ENCODE measurements around the gene EDC4. TPM values are rescaled to one million over a fixed set of nuclear protein-coding genes. Genes with fewer than 3 reads are reported as not detected.

Gene EDC4
- total RNA-seq, 2 experiments from 2014 or later = 86.6 to 89.6 TPM

DNA sequence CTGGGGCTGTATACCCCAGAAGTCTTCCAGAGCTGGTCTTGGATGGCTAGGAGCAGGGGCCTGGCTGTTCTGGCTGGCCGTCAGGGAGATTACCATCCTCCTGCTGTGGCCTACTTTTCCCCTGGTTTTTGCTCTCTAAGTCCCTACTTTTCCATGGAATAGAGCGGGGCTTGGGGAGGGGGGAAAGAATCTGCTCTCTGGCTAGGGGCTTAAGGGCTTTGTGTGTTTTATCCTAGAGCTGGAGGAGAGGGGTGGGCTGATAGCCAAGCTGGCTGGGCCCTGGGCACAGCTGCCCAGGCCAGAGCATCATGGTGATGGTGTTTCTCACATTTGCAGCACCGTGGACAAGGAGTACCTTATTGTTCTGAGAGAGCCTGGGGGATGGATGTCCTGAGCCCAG is 15.5 kb downstream of the EDC4 start:
- Histone ChIP-seq H3K4me1 (ENCODE audit: insufficient read depth, low read length, poor library complexity, severe bottlenecking) (peaks cover 6% of the 10 kb centered on the region), H3K4me3 (ENCODE audit: low read depth, low read length, poor library complexity, severe bottlenecking) (no peak overlapping the region), H4K20me1 (ENCODE audit: insufficient read depth, low read length) (no peaks in the 10 kb centered on the region), H3K79me2 (ENCODE audit: insufficient read depth, low read depth, low read length) (peaks cover 2% of the 10 kb centered on the region; the same call in 1 of the 2 replicates), H3K36me3 (ENCODE audit: insufficient read depth, low read length) (peaks cover 25% of the 10 kb centered on the region; the same call in 1 of the 2 replicates), H3K27ac (ENCODE audit: low read depth, low read length, poor library complexity, severe bottlenecking) (no peak overlapping the region), H2AFZ (ENCODE audit: low read length) (no peak overlapping the region), H3K9me2 (ENCODE audit: insufficient read depth, low read length) (no peaks in the 10 kb centered on the region), H3K4me2 (ENCODE audit: low read length) (no peak overlapping the region), H3K9me3 (ENCODE audit: low read length) (no peaks in the 10 kb centered on the region)
- CTCF ChIA-PET (ENCODE audit: unreplicated experiment) = no interaction called here
- no TSS peak for BruUV-seq (replicated peaks)
- TF ChIP-seq, protein P1, sequence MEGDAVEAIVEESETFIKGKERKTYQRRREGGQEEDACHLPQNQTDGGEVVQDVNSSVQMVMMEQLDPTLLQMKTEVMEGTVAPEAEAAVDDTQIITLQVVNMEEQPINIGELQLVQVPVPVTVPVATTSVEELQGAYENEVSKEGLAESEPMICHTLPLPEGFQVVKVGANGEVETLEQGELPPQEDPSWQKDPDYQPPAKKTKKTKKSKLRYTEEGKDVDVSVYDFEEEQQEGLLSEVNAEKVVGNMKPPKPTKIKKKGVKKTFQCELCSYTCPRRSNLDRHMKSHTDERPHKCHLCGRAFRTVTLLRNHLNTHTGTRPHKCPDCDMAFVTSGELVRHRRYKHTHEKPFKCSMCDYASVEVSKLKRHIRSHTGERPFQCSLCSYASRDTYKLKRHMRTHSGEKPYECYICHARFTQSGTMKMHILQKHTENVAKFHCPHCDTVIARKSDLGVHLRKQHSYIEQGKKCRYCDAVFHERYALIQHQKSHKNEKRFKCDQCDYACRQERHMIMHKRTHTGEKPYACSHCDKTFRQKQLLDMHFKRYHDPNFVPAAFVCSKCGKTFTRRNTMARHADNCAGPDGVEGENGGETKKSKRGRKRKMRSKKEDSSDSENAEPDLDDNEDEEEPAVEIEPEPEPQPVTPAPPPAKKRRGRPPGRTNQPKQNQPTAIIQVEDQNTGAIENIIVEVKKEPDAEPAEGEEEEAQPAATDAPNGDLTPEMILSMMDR (conservative IDR thresholded peaks at IDR 0.05; ENCODE audit: low read length) = no peak
- no peak for TF ChIP-seq EZH2phosphoT487 (IDR thresholded peaks at IDR 0.05; ENCODE audit: borderline replicate concordance, low read depth, low read length)
- POLR2A ChIA-PET = no interaction called here
- no peak for DNase-seq (ENCODE audit: low spot score)
- intact Hi-C loops (cut with micrococcal nuclease; ENCODE audit: unreplicated experiment) = no loop called here

DNA sequence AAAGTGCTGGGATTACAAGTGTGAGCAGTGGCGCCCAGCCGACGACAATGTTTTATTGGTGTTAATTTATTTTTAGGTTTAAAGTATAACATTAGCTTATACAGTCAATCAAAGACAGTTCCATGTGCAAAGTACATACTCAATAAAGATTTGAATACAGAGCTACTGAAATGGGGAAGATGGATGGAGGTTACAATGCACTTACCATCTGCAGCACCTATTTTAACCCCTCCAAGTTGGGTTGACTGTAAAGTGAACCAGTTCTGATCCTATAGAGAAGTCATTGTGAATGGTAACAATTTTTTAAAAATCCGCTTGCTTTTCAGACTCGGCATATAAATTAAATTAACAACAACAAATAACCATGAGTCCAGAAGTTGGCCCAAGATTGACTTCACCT is 19.5 kb downstream of the EDC4 start:
- H3K9me3 ChIP-seq (ENCODE audit: low read length) = no peaks in the 10 kb centered on the region
- H3K4me3 ChIP-seq (ENCODE audit: low read depth, low read length, poor library complexity, severe bottlenecking) = peak overlapping the region; percentile 99
- no peaks in the 10 kb centered on the region for H3K9me2 ChIP-seq (ENCODE audit: insufficient read depth, low read length)
- TF ChIP-seq, protein P1 (conservative IDR thresholded peaks at IDR 0.05; ENCODE audit: low read length) = no peak
- no peak for TF ChIP-seq EZH2phosphoT487 (IDR thresholded peaks at IDR 0.05; ENCODE audit: borderline replicate concordance, low read depth, low read length)
- POLR2A ChIA-PET = no interaction called here
- intact Hi-C loops (cut with micrococcal nuclease; ENCODE audit: unreplicated experiment) = no loop called here
- peaks cover 15% of the 10 kb centered on the region for H3K4me1 ChIP-seq (ENCODE audit: insufficient read depth, low read length, poor library complexity, severe bottlenecking)
- no peaks in the 10 kb centered on the region for H4K20me1 ChIP-seq (ENCODE audit: insufficient read depth, low read length)
- DNase-seq (ENCODE audit: low spot score) = no peak
- BruUV-seq (replicated peaks) = TSS peak; percentile 95
- H3K79me2 ChIP-seq (ENCODE audit: insufficient read depth, low read depth, low read length) = peaks cover 15% of the 10 kb centered on the region; the same call in 1 of the 2 replicates
- H3K27ac ChIP-seq (ENCODE audit: low read depth, low read length, poor library complexity, severe bottlenecking) = no peak overlapping the region
- no peaks in the 10 kb centered on the region for H3K36me3 ChIP-seq (ENCODE audit: insufficient read depth, low read length)
- H2AFZ ChIP-seq (ENCODE audit: low read length) = peak overlapping the region; percentile 97
- peak overlapping the region; percentile 82 for H3K4me2 ChIP-seq (ENCODE audit: low read length)
- CTCF ChIA-PET (ENCODE audit: unreplicated experiment) = interaction anchor here (0.6 kb wide), 1 partner anchor 69 kb away, joined by 3 read pairs; no protein-coding TSS in a partner anchor

DNA sequence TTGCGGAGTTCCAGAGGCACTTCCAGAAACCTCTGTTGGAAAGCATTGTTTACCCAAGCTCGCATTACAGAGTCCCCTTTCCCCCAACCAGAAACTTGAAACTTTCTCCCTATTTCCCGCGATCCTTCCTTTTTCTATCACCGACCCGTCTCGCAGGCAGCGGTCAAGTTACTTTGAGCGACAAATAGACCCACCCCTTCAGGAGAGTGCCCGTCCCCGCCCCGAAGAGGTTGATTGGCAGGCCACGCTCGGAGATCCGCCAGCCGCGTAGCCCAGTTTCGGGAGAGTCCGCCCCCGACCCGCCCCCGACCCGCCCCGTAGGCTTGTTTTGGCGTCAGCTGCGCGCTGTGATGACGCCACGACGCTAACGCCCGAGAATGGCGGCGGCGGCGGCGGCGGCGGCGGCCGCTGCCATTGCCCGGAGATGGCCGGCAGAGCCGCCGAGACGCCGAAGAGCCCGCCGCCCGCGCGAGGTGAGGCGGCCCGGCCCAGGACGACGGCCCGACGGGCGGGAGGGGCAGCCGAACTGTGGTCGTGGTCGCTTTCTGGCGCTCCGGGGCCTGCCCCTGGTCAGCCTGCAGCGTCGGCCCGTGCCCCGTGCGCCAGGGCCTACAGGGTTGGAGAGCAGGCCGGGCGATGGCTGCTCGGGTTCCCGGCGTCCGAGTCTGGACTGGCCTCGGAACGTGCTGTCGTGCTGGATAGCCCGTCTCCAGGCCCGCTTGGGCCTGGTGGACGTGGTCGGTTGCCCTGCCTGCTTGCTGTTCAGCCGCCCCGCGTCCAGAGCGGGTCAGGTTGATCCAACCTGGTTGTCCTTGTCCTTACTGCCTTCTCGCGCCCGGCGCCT is 20.3 kb downstream of the EDC4 start, which contains the start of gene PSKH1:
TSS of gene PSKH1 (plus strand) at position 356 of the 844 bp plus-strand sequence. CDS start 15,496 bp downstream, outside the sequence.
- no peaks in the 10 kb centered on the region for H3K9me2 ChIP-seq (ENCODE audit: insufficient read depth, low read length)
- peak within 1 kb of the TSS; percentile 99 for H3K4me3 ChIP-seq (ENCODE audit: low read depth, low read length, poor library complexity, severe bottlenecking)
- H2AFZ ChIP-seq (ENCODE audit: low read length) = peak within 1 kb of the TSS; percentile 97
- CTCF ChIA-PET (ENCODE audit: unreplicated experiment) = interaction anchor here (0.6 kb wide), 1 partner anchor 69 kb away, joined by 3 read pairs; no protein-coding TSS in a partner anchor
- H3K9me3 ChIP-seq (ENCODE audit: low read length) = no peaks in the 10 kb centered on the region
- H3K36me3 ChIP-seq (ENCODE audit: insufficient read depth, low read length) = no peaks in the 10 kb centered on the region
- H4K20me1 ChIP-seq (ENCODE audit: insufficient read depth, low read length) = no peaks in the 10 kb centered on the region
- BruUV-seq (replicated peaks) = no TSS peak
- H3K4me1 ChIP-seq (ENCODE audit: insufficient read depth, low read length, poor library complexity, severe bottlenecking) = peaks cover 15% of the 10 kb centered on the region
- POLR2A ChIA-PET = interaction anchor here (1.0 to 1.5 kb wide), 2 partner anchors 129 to 169 kb away, joined by 3 read pairs; partner anchors contain the start of genes DDX28 and DUS2
- peaks cover 15% of the 10 kb centered on the region; the same call in 1 of the 2 replicates for H3K79me2 ChIP-seq (ENCODE audit: insufficient read depth, low read depth, low read length)
- TF ChIP-seq EZH2phosphoT487 (IDR thresholded peaks at IDR 0.05; ENCODE audit: borderline replicate concordance, low read depth, low read length) = no peak
- TF ChIP-seq, protein P1 (conservative IDR thresholded peaks at IDR 0.05; ENCODE audit: low read length) = no peak
- DNase-seq (ENCODE audit: low spot score) = peak; percentile 96
- peak within 1 kb of the TSS; percentile 94 for H3K4me2 ChIP-seq (ENCODE audit: low read length)
- peak within 1 kb of the TSS; percentile 24 for H3K27ac ChIP-seq (ENCODE audit: low read depth, low read length, poor library complexity, severe bottlenecking)
- intact Hi-C loops (cut with micrococcal nuclease; ENCODE audit: unreplicated experiment) = no loop called here

All from OCI-LY7 (cell line).